SK-N-SH (cell line): Measurements from ENCODE around the gene ZBTB7B. TPM values are rescaled to one million over a fixed set of nuclear protein-coding genes. Genes with fewer than 3 reads are reported as not detected.

ENCODE experiments used
- CTCF ChIA-PET: fragments of 300-600, 350-600 bp; formaldehyde crosslinking; extraction: SDS; loops from one replicate; lab custom pipeline; 2021; lab: Yijun Ruan, JAX
- POLR2A ChIA-PET: fragments of 350-600 bp; sonication (Branson Sonifier 250); formaldehyde crosslinking; extraction: SDS; loops from one replicate; lab custom pipeline; 2020; ENCODE audit warnings: antibody characterized with exemption, inconsistent platforms; lab: Yijun Ruan, JAX
- DNase-seq: peaks from one replicate; pipeline ENCODE4 v3.0.0; 2012
- H2AFZ ChIP-seq: fragments of 200-600 bp; sonication (generic); 2 replicates; pipeline ENCODE4 v1.8.1; 2016; ENCODE audit warnings: antibody characterized with exemption, mild to moderate bottlenecking, low read depth
- H3F3A ChIP-seq: fragments of 200-600 bp; sonication (generic); replicated peaks from 2 replicates; pipeline ENCODE3; 2016; ENCODE audit warnings: antibody characterized with exemption, mild to moderate bottlenecking; ENCODE audit not compliant: insufficient read depth
- H3K27ac ChIP-seq, 2 experiments: fragments of 200-500 bp in 1 of 2; fragments of 200-600 bp in 1 of 2; sonication (Bioruptor generic) in 1 of 2; sonication (generic), shearing (Covaris generic) in 1 of 2; 2 replicates each; pipeline versions ENCODE4 v1.5.1 to v1.6.1; 2014 to 2016; ENCODE audit warnings: low read depth in 2 of 2, inconsistent platforms in 1 of 2, low read length in 1 of 2, mild to moderate bottlenecking in 1 of 2, mixed read lengths in 1 of 2
- H3K27me3 ChIP-seq: fragments of 200-600 bp; sonication (generic), shearing (Covaris generic); 2 replicates; pipeline ENCODE4 v1.6.1; 2016; ENCODE audit warnings: mixed run types; ENCODE audit not compliant: insufficient read depth
- H3K36me3 ChIP-seq, 2 experiments: fragments of 200-500 bp in 1 of 2; fragments of 200-600 bp in 1 of 2; sonication (Bioruptor generic) in 1 of 2; sonication (generic) in 1 of 2; replicated peaks in 1 of 2; 2 replicates each; pipeline versions ENCODE3 to v1.5.1; 2014 to 2016; ENCODE audit warnings: low read length in 1 of 2, mild to moderate bottlenecking in 1 of 2; ENCODE audit not compliant: insufficient read depth in 2 of 2, control insufficient read depth in 1 of 2
- H3K4me1 ChIP-seq, 2 experiments: fragments of 200-500 bp in 1 of 2; fragments of 200-600 bp in 1 of 2; sonication (Bioruptor generic) in 1 of 2; sonication (generic), shearing (Covaris generic) in 1 of 2; 2 replicates each; pipeline versions ENCODE4 v1.5.1 to v1.6.1; 2014 to 2016; ENCODE audit warnings: low read depth in 1 of 2, low read length in 1 of 2, mixed run types in 1 of 2; ENCODE audit not compliant: insufficient read depth in 2 of 2, control insufficient read depth in 1 of 2
- H3K4me2 ChIP-seq: fragments of 200-600 bp; sonication (generic), shearing (Covaris generic); 2 replicates; pipeline ENCODE4 v1.6.1; 2017; ENCODE audit warnings: mixed run types
- H3K4me3 ChIP-seq, 2 experiments: fragments of 200-500 bp in 1 of 2; fragments of 200-600 bp in 1 of 2; sonication (Bioruptor generic) in 1 of 2; sonication (generic), shearing (Covaris generic) in 1 of 2; 2 replicates each; pipeline versions ENCODE4 v1.5.1 to v1.8.1; 2014 to 2016; ENCODE audit warnings: low read depth in 2 of 2, inconsistent platforms in 1 of 2, low read length in 1 of 2, mild to moderate bottlenecking in 1 of 2, mixed read lengths in 1 of 2, moderate library complexity in 1 of 2
- H3K79me2 ChIP-seq: fragments of 200-600 bp; sonication (generic); 2 replicates; pipeline ENCODE4 v1.8.1; 2017; ENCODE audit warnings: mild to moderate bottlenecking; ENCODE audit not compliant: insufficient read depth
- H3K9ac ChIP-seq: fragments of 200-600 bp; sonication (generic); 2 replicates; pipeline ENCODE4 v1.6.1; 2017; ENCODE audit warnings: mixed run types
- H3K9me2 ChIP-seq: fragments of 200-600 bp; sonication (generic); 2 replicates; pipeline ENCODE4 v1.6.1; 2017; ENCODE audit warnings: mixed run types
- H3K9me3 ChIP-seq: fragments of 200-600 bp; sonication (generic); 2 replicates; pipeline ENCODE4 v1.6.1; 2017; ENCODE audit warnings: mixed run types, mild to moderate bottlenecking, moderate library complexity
- H4K20me1 ChIP-seq: fragments of 200-600 bp; sonication (generic); 2 replicates; pipeline ENCODE4 v1.6.1; 2017; ENCODE audit warnings: mild to moderate bottlenecking, mixed run types; ENCODE audit not compliant: insufficient read depth
- ELF1 ChIP-seq: IDR thresholded peaks from 2 replicates; pipeline ENCODE4 v1.4.0; 2012
- FOXJ3 ChIP-seq: sonication (generic); formaldehyde crosslinking; IDR thresholded peaks from 2 replicates; pipeline ENCODE4 v1.5.1; 2020; ENCODE audit warnings: mild to moderate bottlenecking, missing genetic modification reagents
- MXI1 ChIP-seq: IDR thresholded peaks from 2 replicates; pipeline ENCODE4 v1.6.1; 2012; ENCODE audit warnings: mild to moderate bottlenecking, low read depth, low read length, improper control_type of control experiment
- NFIC ChIP-seq: IDR thresholded peaks from 2 replicates; pipeline ENCODE4 v1.4.0; 2012; ENCODE audit warnings: borderline replicate concordance
- SIN3A ChIP-seq: IDR thresholded peaks from 2 replicates; pipeline ENCODE4 v1.6.1; 2012; ENCODE audit warnings: low read depth, mild to moderate bottlenecking, low read length, moderate library complexity, borderline replicate concordance
- TAF1 ChIP-seq: IDR thresholded peaks from 2 replicates; pipeline ENCODE4 v1.6.1; 2012; ENCODE audit warnings: low read depth, mild to moderate bottlenecking, low read length, moderate library complexity, borderline replicate concordance
- TCF12 ChIP-seq: IDR thresholded peaks from 2 replicates; pipeline ENCODE4 v1.4.0; 2012
- TEAD4 ChIP-seq: IDR thresholded peaks from 2 replicates; pipeline ENCODE4 v1.4.0; 2012; ENCODE audit warnings: mild to moderate bottlenecking, borderline replicate concordance; ENCODE audit not compliant: insufficient read depth
- YY1 ChIP-seq: IDR thresholded peaks from 2 replicates; pipeline ENCODE4 v1.4.0; 2012; ENCODE audit warnings: low read depth, mild to moderate bottlenecking
- ZBTB33 ChIP-seq: IDR thresholded peaks from 2 replicates; pipeline ENCODE4 v1.4.0; 2012; ENCODE audit warnings: low read depth, borderline replicate concordance
- WGBS: methylation state at CpG from one replicate; pipeline ENCODE4 v1.1.6; 2017; ENCODE audit warnings: low lambda C conversion rate; 5-methylcytosine and 5-hydroxymethylcytosine counted together
- polyA plus RNA-seq, 3 experiments: library from polyadenylated mRNA; depleted of rRNA; stranded (reverse); fragments of >200 nt; gene quantifications; 2 replicates each; pipeline ENCODE4 v1.2.3, GENCODE V29; 2012
- TF ChIP-seq, protein P1 (sequence below): IDR thresholded peaks from 2 replicates; pipeline ENCODE4 v1.6.1; 2012; ENCODE audit warnings: mild to moderate bottlenecking, low read depth, low read length, moderate library complexity
- TF ChIP-seq, protein P2 (sequence below): IDR thresholded peaks from 2 replicates; pipeline ENCODE4 v1.4.0; 2012; ENCODE audit warnings: low read depth
- TF ChIP-seq, protein P3 (sequence below): fragments of 150-350 bp; IDR thresholded peaks from 2 replicates; pipeline ENCODE4 v1.6.1; 2017; ENCODE audit warnings: antibody characterized with exemption, low read length, low read depth, borderline replicate concordance
- TF ChIP-seq, protein P4 (sequence below): IDR thresholded peaks from 2 replicates; pipeline ENCODE4; 2012

Gene ZBTB7B
- polyA plus RNA-seq, 1 of the 3 experiments (the other 2 are of a cell fraction) = 15.7 TPM

DNA sequence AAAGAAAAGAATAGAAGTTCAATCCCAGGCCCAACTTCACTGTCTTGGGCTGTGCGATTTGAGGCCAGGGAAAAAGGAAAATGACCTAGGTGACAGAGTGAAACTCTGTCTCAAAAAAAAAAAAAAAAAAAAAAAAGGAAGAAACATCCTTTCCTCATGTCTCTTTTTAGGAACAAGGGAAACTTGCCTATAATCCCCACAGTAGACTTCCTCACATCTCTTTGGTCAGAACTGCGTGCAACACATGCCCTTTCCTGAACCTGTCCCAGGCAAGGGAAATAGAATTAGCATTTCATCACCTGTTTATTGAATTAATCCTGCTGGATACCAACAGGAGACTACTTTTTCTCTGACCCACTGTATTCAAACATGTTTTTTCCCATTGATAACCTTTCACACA is 33.3 kb downstream of the ZBTB7B start:
- no peaks in the 10 kb centered on the region for H3K27me3 ChIP-seq
- no peak for TF ChIP-seq TEAD4
- H3K4me2 ChIP-seq = no peak overlapping the region
- WGBS = 93% methylated on average over 2 of the region's 2 CpGs
- H3K79me2 ChIP-seq = no peaks in the 10 kb centered on the region
- H3K9me3 ChIP-seq = no peaks in the 10 kb centered on the region
- H3K4me3 ChIP-seq = no peak overlapping the region
- H4K20me1 ChIP-seq = no peaks in the 10 kb centered on the region
- DNase-seq = no peak
- CTCF ChIA-PET = interaction anchor here (1.4 to 26.0 kb wide), 5 partner anchors 9 to 31 kb away, joined by 3 to 573 read pairs (median 7); partner anchors contain the start of genes ADAM15, EFNA3 and EFNA4
- H3K27ac ChIP-seq = no peak overlapping the region
- H3K9ac ChIP-seq = no peak overlapping the region
- no peaks in the 10 kb centered on the region for H3K4me1 ChIP-seq
- no peaks in the 10 kb centered on the region for H3K9me2 ChIP-seq
- H3K36me3 ChIP-seq = no peaks in the 10 kb centered on the region
- H2AFZ ChIP-seq = no peak overlapping the region
- POLR2A ChIA-PET = no interaction called here
- no peaks in the 10 kb centered on the region for H3F3A ChIP-seq

GRCh38 chr1:155037043-155037442 is 34.4 kb downstream of the ZBTB7B start:
- no peaks in the 10 kb centered on the region for H3K4me1 ChIP-seq
- CTCF ChIA-PET = interaction anchor here (26.0 kb wide), 1 partner anchor 30 kb away, joined by 573 read pairs; the partner anchor contains the start of genes EFNA3 and EFNA4

GRCh38 chr1:155037851-155038441 is 35.3 kb downstream of the ZBTB7B start:
- Histone ChIP-seq H3K27me3 (no peaks in the 10 kb centered on the region), H3F3A (no peaks in the 10 kb centered on the region), H3K4me2 (no peak overlapping the region), H2AFZ (no peak overlapping the region), H3K9ac (no peak overlapping the region), H3K27ac (no peak overlapping the region), H3K9me3 (no peaks in the 10 kb centered on the region), H3K9me2 (no peaks in the 10 kb centered on the region), H3K79me2 (no peaks in the 10 kb centered on the region), H3K36me3 (no peaks in the 10 kb centered on the region), H4K20me1 (no peaks in the 10 kb centered on the region), H3K4me1 (no peaks in the 10 kb centered on the region), H3K4me3 (no peak overlapping the region)
- WGBS = 76% methylated on average over 6 of the region's 6 CpGs
- no peak for DNase-seq
- ChIA-PET POLR2A (no interaction called here), CTCF (interaction anchor here (0.6 to 26.0 kb wide), 5 partner anchors 21 to 52 kb away, joined by 3 to 573 read pairs (median 3); partner anchors contain the start of genes EFNA3 and EFNA4)
- TF ChIP-seq, protein P1, sequence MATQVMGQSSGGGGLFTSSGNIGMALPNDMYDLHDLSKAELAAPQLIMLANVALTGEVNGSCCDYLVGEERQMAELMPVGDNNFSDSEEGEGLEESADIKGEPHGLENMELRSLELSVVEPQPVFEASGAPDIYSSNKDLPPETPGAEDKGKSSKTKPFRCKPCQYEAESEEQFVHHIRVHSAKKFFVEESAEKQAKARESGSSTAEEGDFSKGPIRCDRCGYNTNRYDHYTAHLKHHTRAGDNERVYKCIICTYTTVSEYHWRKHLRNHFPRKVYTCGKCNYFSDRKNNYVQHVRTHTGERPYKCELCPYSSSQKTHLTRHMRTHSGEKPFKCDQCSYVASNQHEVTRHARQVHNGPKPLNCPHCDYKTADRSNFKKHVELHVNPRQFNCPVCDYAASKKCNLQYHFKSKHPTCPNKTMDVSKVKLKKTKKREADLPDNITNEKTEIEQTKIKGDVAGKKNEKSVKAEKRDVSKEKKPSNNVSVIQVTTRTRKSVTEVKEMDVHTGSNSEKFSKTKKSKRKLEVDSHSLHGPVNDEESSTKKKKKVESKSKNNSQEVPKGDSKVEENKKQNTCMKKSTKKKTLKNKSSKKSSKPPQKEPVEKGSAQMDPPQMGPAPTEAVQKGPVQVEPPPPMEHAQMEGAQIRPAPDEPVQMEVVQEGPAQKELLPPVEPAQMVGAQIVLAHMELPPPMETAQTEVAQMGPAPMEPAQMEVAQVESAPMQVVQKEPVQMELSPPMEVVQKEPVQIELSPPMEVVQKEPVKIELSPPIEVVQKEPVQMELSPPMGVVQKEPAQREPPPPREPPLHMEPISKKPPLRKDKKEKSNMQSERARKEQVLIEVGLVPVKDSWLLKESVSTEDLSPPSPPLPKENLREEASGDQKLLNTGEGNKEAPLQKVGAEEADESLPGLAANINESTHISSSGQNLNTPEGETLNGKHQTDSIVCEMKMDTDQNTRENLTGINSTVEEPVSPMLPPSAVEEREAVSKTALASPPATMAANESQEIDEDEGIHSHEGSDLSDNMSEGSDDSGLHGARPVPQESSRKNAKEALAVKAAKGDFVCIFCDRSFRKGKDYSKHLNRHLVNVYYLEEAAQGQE = no peak
- no peak for TF ChIP-seq ELF1
- TF ChIP-seq, protein P2, sequence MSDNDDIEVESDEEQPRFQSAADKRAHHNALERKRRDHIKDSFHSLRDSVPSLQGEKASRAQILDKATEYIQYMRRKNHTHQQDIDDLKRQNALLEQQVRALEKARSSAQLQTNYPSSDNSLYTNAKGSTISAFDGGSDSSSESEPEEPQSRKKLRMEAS = no peak
- no peak for TF ChIP-seq TAF1
- TF ChIP-seq, protein P3, sequence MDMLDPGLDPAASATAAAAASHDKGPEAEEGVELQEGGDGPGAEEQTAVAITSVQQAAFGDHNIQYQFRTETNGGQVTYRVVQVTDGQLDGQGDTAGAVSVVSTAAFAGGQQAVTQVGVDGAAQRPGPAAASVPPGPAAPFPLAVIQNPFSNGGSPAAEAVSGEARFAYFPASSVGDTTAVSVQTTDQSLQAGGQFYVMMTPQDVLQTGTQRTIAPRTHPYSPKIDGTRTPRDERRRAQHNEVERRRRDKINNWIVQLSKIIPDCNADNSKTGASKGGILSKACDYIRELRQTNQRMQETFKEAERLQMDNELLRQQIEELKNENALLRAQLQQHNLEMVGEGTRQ = no peak
- TF ChIP-seq TCF12 = no peak
- no peak for TF ChIP-seq ZBTB33
- no peak for TF ChIP-seq SIN3A
- TF ChIP-seq NFIC = no peak

More at GRCh38 chr1:155037043-155037442, 34.4 kb downstream of the ZBTB7B start:
- H3K36me3 ChIP-seq = no peaks in the 10 kb centered on the region
- no peak overlapping the region for H3K27ac ChIP-seq
- H3K79me2 ChIP-seq = no peaks in the 10 kb centered on the region
- no peaks in the 10 kb centered on the region for H4K20me1 ChIP-seq
- WGBS = 81% methylated on average over 3 of the region's 3 CpGs
- no peaks in the 10 kb centered on the region for H3K9me3 ChIP-seq
- no peak overlapping the region for H2AFZ ChIP-seq
- no peak overlapping the region for H3K9ac ChIP-seq
- H3F3A ChIP-seq = no peaks in the 10 kb centered on the region
- DNase-seq = no peak
- H3K9me2 ChIP-seq = no peaks in the 10 kb centered on the region
- H3K4me2 ChIP-seq = no peak overlapping the region
- no peak overlapping the region for H3K4me3 ChIP-seq
- POLR2A ChIA-PET = no interaction called here
- TF ChIP-seq FOXJ3 (CRISPR knock-in tag) = no peak
- TF ChIP-seq MXI1 = no peak
- TF ChIP-seq, protein P4, sequence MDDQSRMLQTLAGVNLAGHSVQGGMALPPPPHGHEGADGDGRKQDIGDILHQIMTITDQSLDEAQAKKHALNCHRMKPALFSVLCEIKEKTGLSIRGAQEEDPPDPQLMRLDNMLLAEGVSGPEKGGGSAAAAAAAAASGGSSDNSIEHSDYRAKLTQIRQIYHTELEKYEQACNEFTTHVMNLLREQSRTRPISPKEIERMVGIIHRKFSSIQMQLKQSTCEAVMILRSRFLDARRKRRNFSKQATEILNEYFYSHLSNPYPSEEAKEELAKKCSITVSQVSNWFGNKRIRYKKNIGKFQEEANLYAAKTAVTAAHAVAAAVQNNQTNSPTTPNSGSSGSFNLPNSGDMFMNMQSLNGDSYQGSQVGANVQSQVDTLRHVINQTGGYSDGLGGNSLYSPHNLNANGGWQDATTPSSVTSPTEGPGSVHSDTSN = no peak
- TF ChIP-seq YY1 = no peak
- no peaks in the 10 kb centered on the region for H3K27me3 ChIP-seq
